ENCODE measurements around the gene DAB2IP. TPM values are rescaled to one million over a fixed set of nuclear protein-coding genes. Genes with fewer than 3 reads are reported as not detected.
A peak's percentile ranks its signal among the peaks of the same experiment; 100 is the strongest.
"Not testable (repeated sequence)": the region's sequence is repeated elsewhere in the genome, so short reads cannot be mapped to it uniquely, and the experiment has no call there.

Gene DAB2IP
- total RNA-seq, 6 donors from 2014 or later, result 61.8 to 98.0 (median 77.2) TPM

DNA sequence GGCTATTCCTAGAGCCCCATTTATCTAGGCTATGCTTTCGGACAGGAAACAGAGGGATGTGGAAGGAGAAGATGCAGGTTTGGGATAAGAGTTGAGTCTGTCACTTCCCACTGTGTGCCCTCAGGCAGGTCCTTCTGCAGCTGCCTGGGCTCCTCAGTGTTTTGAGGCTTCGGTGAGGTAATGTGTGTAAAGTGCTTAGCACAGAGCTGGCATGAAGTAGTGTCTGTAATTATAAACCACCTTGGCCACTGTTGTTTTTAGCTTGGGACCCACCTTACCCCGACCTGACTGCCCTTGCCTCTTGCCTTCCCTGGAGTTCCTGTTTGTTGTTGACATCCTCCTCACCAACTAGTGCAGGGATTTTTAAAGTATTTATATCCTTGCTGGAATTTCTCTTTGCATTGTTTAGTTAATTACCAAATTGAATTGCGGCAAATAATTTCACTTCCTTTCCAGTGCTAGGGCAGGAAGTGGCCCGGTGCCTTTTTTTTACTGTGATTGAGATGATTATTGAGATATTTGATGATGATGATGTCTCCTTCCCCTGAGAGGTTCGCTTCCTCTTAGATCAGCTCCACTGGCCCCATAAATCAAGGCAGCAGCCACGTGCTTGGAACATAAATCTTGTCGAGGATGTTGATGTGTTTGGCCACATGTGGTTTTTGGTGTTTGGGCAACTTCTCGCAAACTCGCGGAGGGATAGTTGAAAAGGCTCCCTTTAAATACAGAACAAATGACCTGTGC, 38.3 kb upstream of the DAB2IP start:
- Histone ChIP-seq H3K9me3 (no peaks in the 10 kb centered on the region), H3K4me1 (peaks cover 12 to 27% (median 20%) of the 10 kb centered on the region in 4 donors), H3K36me3 (no peaks in the 10 kb centered on the region), H3K4me3 (peak overlapping the region in 1 of 4 donors; percentile 13), H3K27me3 (no peaks in the 10 kb centered on the region), H3K27ac (peak overlapping the region in 3 of 4 donors; percentile 37 to 76 (median 58))
- DNase-seq (peak in 1 of 2 donors; percentile 45), ATAC-seq (ENCODE audit: low FRiP score in 2 of 2) (no peak)
- 28 to 32% methylated on average over 11 of the region's 11 CpGs for WGBS, 2 donors
- TF ChIP-seq EP300 (IDR thresholded peaks at IDR 0.05), result no peak

DNA sequence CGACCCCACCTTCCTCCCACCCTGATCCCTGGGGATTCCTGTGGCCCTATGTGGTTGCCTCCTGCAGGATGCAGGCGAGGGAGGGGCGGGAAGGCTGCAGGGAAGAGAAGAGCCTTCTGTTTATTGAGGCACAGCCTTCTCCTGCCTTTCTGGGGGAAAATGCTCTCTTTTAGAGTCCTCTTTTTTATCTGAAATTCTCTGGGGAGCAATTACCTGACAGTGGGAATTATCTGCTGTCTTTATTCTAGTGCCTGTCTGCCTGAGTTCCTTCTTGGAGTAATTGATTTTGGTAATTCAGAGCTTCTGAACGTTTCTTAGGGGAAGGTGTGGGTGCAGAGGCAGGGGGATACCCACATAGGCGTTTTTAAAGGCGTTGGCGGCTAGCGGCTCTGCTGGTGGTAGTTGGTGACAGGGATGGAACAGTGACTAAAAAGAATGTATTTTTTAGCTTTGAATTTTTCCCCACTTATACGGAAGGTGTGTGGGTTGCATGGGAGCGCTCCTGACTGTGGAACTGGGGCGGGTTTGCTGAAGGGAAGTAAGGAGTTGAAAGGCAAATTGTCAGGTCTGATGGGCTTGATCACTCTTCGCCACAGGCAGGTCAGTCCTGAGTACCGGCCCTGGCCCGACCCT, 35.2 kb upstream of the DAB2IP start:
- Histone ChIP-seq H3K36me3 (no peaks in the 10 kb centered on the region), H3K27ac (no peak overlapping the region), H3K9me3 (no peaks in the 10 kb centered on the region), H3K4me3 (no peak overlapping the region), H3K27me3 (no peaks in the 10 kb centered on the region), H3K4me1 (peaks cover 18 to 35% (median 22%) of the 10 kb centered on the region in 4 donors)
- WGBS, 2 donors, result 91 to 94% methylated on average over 13 to 14 of the region's 14 CpGs
- ATAC-seq (ENCODE audit: low FRiP score in 2 of 2) (no peak), DNase-seq (no peak)
- no peak for TF ChIP-seq EP300 (IDR thresholded peaks at IDR 0.05)
- TF ChIP-seq POLR2A (IDR thresholded peaks at IDR 0.05), result no peak
- no peak for TF ChIP-seq POLR2AphosphoS5 (IDR thresholded peaks at IDR 0.05)
- TF ChIP-seq, protein P1, sequence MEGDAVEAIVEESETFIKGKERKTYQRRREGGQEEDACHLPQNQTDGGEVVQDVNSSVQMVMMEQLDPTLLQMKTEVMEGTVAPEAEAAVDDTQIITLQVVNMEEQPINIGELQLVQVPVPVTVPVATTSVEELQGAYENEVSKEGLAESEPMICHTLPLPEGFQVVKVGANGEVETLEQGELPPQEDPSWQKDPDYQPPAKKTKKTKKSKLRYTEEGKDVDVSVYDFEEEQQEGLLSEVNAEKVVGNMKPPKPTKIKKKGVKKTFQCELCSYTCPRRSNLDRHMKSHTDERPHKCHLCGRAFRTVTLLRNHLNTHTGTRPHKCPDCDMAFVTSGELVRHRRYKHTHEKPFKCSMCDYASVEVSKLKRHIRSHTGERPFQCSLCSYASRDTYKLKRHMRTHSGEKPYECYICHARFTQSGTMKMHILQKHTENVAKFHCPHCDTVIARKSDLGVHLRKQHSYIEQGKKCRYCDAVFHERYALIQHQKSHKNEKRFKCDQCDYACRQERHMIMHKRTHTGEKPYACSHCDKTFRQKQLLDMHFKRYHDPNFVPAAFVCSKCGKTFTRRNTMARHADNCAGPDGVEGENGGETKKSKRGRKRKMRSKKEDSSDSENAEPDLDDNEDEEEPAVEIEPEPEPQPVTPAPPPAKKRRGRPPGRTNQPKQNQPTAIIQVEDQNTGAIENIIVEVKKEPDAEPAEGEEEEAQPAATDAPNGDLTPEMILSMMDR (IDR thresholded peaks at IDR 0.05), result no peak

DNA sequence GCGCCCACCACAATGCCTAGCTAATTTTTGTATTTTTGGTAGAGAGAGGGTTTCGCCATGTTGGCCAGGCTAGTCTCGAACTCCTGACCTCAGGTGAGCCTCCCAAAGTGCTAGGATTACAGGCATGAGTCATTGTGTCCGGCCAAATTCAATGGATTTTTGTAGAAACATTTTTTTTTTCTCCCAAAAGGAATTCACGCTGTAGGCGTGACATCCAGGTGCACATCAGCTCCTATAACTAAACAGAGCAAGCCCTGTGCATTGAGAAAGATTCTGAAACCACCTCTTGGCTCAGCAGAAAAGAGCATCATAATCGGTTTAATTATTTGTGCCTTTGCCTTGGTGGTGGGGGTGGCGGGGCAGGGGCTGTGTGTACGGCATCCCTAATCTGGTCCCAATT, 32.9 kb upstream of the DAB2IP start:
- H3K9me3 ChIP-seq, result no peaks in the 10 kb centered on the region
- DNase-seq (no peak), ATAC-seq (ENCODE audit: low FRiP score in 2 of 2) (no peak)
- 80 to 84% methylated on average over 9 of the region's 9 CpGs for WGBS, 2 donors
- no peaks in the 10 kb centered on the region for H3K36me3 ChIP-seq
- no peak overlapping the region for H3K4me3 ChIP-seq
- H3K27me3 ChIP-seq, result no peaks in the 10 kb centered on the region
- H3K27ac ChIP-seq, result no peak overlapping the region
- H3K4me1 ChIP-seq, result peaks cover 2 to 29% (median 17%) of the 10 kb centered on the region in 4 donors
- TF ChIP-seq, protein P1 (IDR thresholded peaks at IDR 0.05), result no peak
- TF ChIP-seq POLR2AphosphoS5 (IDR thresholded peaks at IDR 0.05) (no peak), POLR2A (IDR thresholded peaks at IDR 0.05) (no peak), EP300 (IDR thresholded peaks at IDR 0.05) (no peak)

DNA sequence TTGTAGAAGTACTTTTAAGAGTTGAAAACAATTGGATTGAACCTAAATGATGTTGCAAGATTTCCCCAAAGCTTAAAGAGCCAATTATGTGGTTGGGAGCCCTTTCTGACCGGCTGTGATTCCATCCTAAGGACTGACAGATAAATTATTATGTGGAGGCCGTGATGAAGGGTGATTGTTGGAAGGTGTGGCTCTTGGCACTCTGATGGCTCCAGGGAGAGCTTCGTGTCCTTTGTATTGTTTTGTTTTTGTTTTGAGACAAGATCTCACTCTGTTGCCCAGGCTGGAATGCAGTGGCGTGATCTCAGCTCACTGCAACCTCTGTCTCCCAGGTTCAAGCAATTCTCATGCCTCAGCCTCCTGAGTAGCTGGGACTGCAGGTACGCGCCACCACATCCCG, 32.5 kb upstream of the DAB2IP start:
- not testable (repeated sequence) for DNase-seq; H3K27me3 ChIP-seq; H3K4me3 ChIP-seq; ATAC-seq (ENCODE audit: low FRiP score in 2 of 2); H3K36me3 ChIP-seq; H3K9me3 ChIP-seq
- Histone ChIP-seq H3K4me1 (peaks cover 0 to 25% (median 15%) of the 10 kb centered on the region in 4 donors), H3K27ac (peak overlapping the region in 1 of 4 donors; percentile 51)
- WGBS, 2 donors, result 81 to 89% methylated on average over 7 of the region's 7 CpGs

DNA sequence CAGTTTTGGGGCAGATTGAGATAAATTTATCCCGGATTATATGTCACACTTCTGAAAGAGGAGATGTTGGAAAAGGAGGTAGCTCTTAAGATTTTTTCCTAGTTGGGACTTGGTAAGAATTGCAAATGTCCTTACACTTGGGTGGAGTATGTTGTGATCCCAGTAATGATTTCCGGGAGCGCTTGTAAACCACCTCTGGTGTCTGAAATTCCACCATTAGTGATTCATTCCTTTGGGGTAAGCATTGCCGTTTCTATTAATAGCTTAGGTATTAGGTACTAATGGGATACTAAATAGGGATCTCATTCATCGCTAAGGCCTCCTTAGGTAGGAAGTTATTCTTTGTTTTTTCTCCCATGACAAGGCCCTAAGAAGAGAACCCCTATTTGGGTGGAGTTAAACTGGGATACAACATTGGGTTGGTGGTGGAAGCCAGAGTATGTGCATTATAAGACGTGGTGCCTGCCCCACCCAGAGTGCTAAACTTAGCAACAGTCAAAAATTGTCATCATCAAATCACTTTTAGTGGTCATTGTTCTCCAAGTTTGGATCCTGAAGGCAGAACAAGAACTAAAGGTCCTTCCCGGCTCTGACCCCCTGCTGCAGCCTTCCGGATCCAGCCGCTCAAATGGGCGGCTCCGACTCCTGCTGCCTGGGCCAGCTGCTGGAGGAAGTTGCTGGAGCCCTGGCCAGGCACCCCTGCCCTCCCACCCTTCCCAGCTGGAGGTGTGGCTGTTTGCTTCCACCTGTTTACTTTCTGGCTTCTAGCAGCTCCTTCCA, 31.7 kb upstream of the DAB2IP start:
- 68 to 72% methylated on average over 9 to 11 of the region's 11 CpGs for WGBS, 2 donors
- TF ChIP-seq, protein P1 (IDR thresholded peaks at IDR 0.05), result no peak
- no peak for TF ChIP-seq POLR2AphosphoS5 (IDR thresholded peaks at IDR 0.05)
- no peak for TF ChIP-seq EP300 (IDR thresholded peaks at IDR 0.05)
- no peak for TF ChIP-seq POLR2A (IDR thresholded peaks at IDR 0.05)
- ATAC-seq (ENCODE audit: low FRiP score in 2 of 2) (no peak), DNase-seq (peak in 1 of 2 donors; percentile 65)
- H3K4me1 ChIP-seq, result peaks cover 0 to 24% (median 15%) of the 10 kb centered on the region in 4 donors
- H3K4me3 ChIP-seq, result no peak overlapping the region
- no peaks in the 10 kb centered on the region for H3K36me3 ChIP-seq
- no peaks in the 10 kb centered on the region for H3K27me3 ChIP-seq
- H3K27ac ChIP-seq, result peak overlapping the region in 1 of 4 donors; percentile 51
- no peaks in the 10 kb centered on the region for H3K9me3 ChIP-seq

All from upper lobe of left lung (tissue), 6 donors.